IMR-90 (cell line): ENCODE data around the gene ZNF831. TPM values are rescaled to one million over a fixed set of nuclear protein-coding genes. Genes with fewer than 3 reads are reported as not detected.

ENCODE experiments used
- ATAC-seq: fragments of 200-7000 bp; cut with Tn5 transposase; 2 replicates; pipeline ENCODE4 v1.9.1; 2020; ENCODE audit warnings: low read depth, mild to moderate bottlenecking, moderate library complexity
- BruUV-seq: library from RNA; stranded (reverse); fragments of 400-500 nt; replicated peaks from 2 replicates; lab custom pipeline; 2021; lab: Mats Ljungman, UMichigan
- CTCF ChIA-PET: fragments of 300-600 bp; formaldehyde crosslinking; extraction: SDS; loops from one replicate; lab custom pipeline; 2021; ENCODE audit warnings: antibody characterized with exemption; lab: Yijun Ruan, JAX
- POLR2A ChIA-PET: fragments of 300-600 bp; sonication (Branson Sonifier 250); formaldehyde crosslinking; loops from one replicate; lab custom pipeline; 2022; ENCODE audit warnings: antibody characterized with exemption; ENCODE audit not compliant: unreplicated experiment; lab: Charles Lee
- DNase-seq: peaks from one replicate; pipeline ENCODE4 v3.0.0; 2013
- H2AFZ ChIP-seq: replicated peaks from 2 replicates; pipeline ENCODE3; 2013; ENCODE audit warnings: low read length, mild to moderate bottlenecking; ENCODE audit not compliant: poor library complexity
- H2AK5ac ChIP-seq: 2 replicates; pipeline ENCODE4 v1.6.1; 2013; ENCODE audit warnings: low read depth, low read length, inconsistent platforms
- H2AK9ac ChIP-seq: replicated peaks from 2 replicates; pipeline ENCODE3; 2013; ENCODE audit warnings: mild to moderate bottlenecking, low read depth, low read length, moderate library complexity; ENCODE audit not compliant: poor library complexity
- H2BK120ac ChIP-seq: 2 replicates; pipeline ENCODE4 v1.6.1; 2013; ENCODE audit warnings: low read depth, low read length, inconsistent platforms
- H2BK15ac ChIP-seq: 3 replicates; pipeline ENCODE4 v1.6.1; 2013; ENCODE audit warnings: low read depth, low read length, inconsistent platforms
- H2BK20ac ChIP-seq: 2 replicates; pipeline ENCODE4 v1.6.1; 2013; ENCODE audit warnings: low read depth, mild to moderate bottlenecking, inconsistent platforms, low read length, moderate library complexity
- H2BK5ac ChIP-seq: 2 replicates; pipeline ENCODE4 v1.6.1; 2013; ENCODE audit warnings: mild to moderate bottlenecking, low read depth, low read length, inconsistent platforms; ENCODE audit not compliant: poor library complexity, severe bottlenecking
- H3K14ac ChIP-seq: replicated peaks from 2 replicates; pipeline ENCODE4 v1.6.1; 2013; ENCODE audit warnings: low read depth, low read length, inconsistent platforms
- H3K18ac ChIP-seq: 2 replicates; pipeline ENCODE4 v1.6.1; 2013; ENCODE audit warnings: low read depth, low read length, control low read depth
- H3K23ac ChIP-seq: 2 replicates; pipeline ENCODE4 v1.6.1; 2013; ENCODE audit warnings: low read depth, low read length, inconsistent platforms
- H3K27ac ChIP-seq: 2 replicates; pipeline ENCODE4 v1.5.1; 2013; ENCODE audit warnings: mild to moderate bottlenecking, control low read depth, low read length; ENCODE audit not compliant: insufficient read depth
- H3K27me3 ChIP-seq: 2 replicates; pipeline ENCODE4 v1.6.1; 2013; ENCODE audit warnings: low read length; ENCODE audit not compliant: control insufficient read depth, insufficient read depth
- H3K36me3 ChIP-seq: 2 replicates; pipeline ENCODE4 v1.6.1; 2013; ENCODE audit warnings: low read length, mixed read lengths; ENCODE audit not compliant: control insufficient read depth, insufficient read depth
- H3K4ac ChIP-seq: 2 replicates; pipeline ENCODE4 v1.6.1; 2013; ENCODE audit warnings: low read depth, low read length, inconsistent platforms
- H3K4me1 ChIP-seq: 2 replicates; pipeline ENCODE4 v1.6.1; 2013; ENCODE audit warnings: low read length, mixed read lengths; ENCODE audit not compliant: control insufficient read depth, insufficient read depth
- H3K4me2 ChIP-seq: 2 replicates; pipeline ENCODE4 v1.6.1; 2013; ENCODE audit warnings: low read depth, mild to moderate bottlenecking, control low read depth, low read length, moderate library complexity
- H3K4me3 ChIP-seq: 2 replicates; pipeline ENCODE4 v1.5.1; 2013; ENCODE audit warnings: low read depth, mild to moderate bottlenecking, control low read depth, low read length, moderate library complexity; ENCODE audit not compliant: insufficient read depth
- H3K56ac ChIP-seq: 2 replicates; pipeline ENCODE4 v1.6.1; 2013; ENCODE audit warnings: low read length, inconsistent platforms; ENCODE audit not compliant: insufficient read depth; ENCODE audit errors: extremely low read depth
- H3K79me1 ChIP-seq, 2 experiments: 2 replicates each; pipeline ENCODE4 v1.6.1; 2013; ENCODE audit warnings: low read length in 2 of 2, inconsistent platforms in 1 of 2, low read depth in 1 of 2
- H3K9ac ChIP-seq: 2 replicates; pipeline ENCODE4 v1.6.1; 2013; ENCODE audit warnings: low read depth, low read length, control low read depth
- H3K9me1 ChIP-seq: 2 replicates; pipeline ENCODE4 v1.6.1; 2013; ENCODE audit warnings: low read length, inconsistent platforms; ENCODE audit not compliant: insufficient read depth
- H3K9me3 ChIP-seq: 2 replicates; pipeline ENCODE4 v1.6.1; 2013; ENCODE audit warnings: low read length; ENCODE audit not compliant: control insufficient read depth, insufficient read depth
- H4K20me1 ChIP-seq: 2 replicates; pipeline ENCODE4 v1.6.1; 2013; ENCODE audit warnings: low read length, inconsistent platforms; ENCODE audit not compliant: insufficient read depth
- H4K5ac ChIP-seq: 2 replicates; pipeline ENCODE4 v1.6.1; 2013; ENCODE audit warnings: mild to moderate bottlenecking, low read depth, low read length, control low read depth
- H4K8ac ChIP-seq, 2 experiments: 2 replicates each; pipeline ENCODE4 v1.6.1; 2013; ENCODE audit warnings: low read depth in 2 of 2, low read length in 2 of 2, control low read depth in 1 of 2, inconsistent platforms in 1 of 2
- H4K91ac ChIP-seq: 2 replicates; pipeline ENCODE4 v1.6.1; 2013; ENCODE audit warnings: low read depth, low read length, inconsistent platforms; ENCODE audit not compliant: insufficient read depth
- BHLHE40 ChIP-seq: fragments of 150-350 bp; IDR thresholded peaks from 2 replicates; pipeline ENCODE4 v1.6.1; 2016; ENCODE audit warnings: mild to moderate bottlenecking, low read depth, low read length
- CEBPB ChIP-seq: IDR thresholded peaks from 2 replicates; pipeline ENCODE4 v1.6.1; 2012; ENCODE audit warnings: low read depth, low read length, improper control_type of control experiment
- CHD1 ChIP-seq: IDR thresholded peaks from 2 replicates; pipeline ENCODE4 v1.6.1; 2012; ENCODE audit warnings: low read depth, low read length, improper control_type of control experiment
- CTCF ChIP-seq: conservative IDR thresholded peaks from 2 replicates; pipeline ENCODE4 v1.5.1; 2012; ENCODE audit warnings: mild to moderate bottlenecking, low read depth, low read length, improper control_type of control experiment
- FOS ChIP-seq: fragments of 150-350 bp; IDR thresholded peaks from 2 replicates; pipeline ENCODE4 v1.6.1; 2016; ENCODE audit warnings: low read depth, low read length
- MAZ ChIP-seq: IDR thresholded peaks from 2 replicates; pipeline ENCODE4 v1.6.1; 2012; ENCODE audit warnings: low read depth, mild to moderate bottlenecking, low read length, improper control_type of control experiment, moderate library complexity, borderline replicate concordance
- MXI1 ChIP-seq: IDR thresholded peaks from 2 replicates; pipeline ENCODE4 v1.6.1; 2012; ENCODE audit warnings: low read depth, mild to moderate bottlenecking, low read length, moderate library complexity, borderline replicate concordance
- NFE2L2 ChIP-seq: fragments of 150-350 bp; IDR thresholded peaks from 2 replicates; pipeline ENCODE4 v1.6.1; 2016; ENCODE audit warnings: low read depth, mild to moderate bottlenecking, low read length
- POLR2A ChIP-seq: IDR thresholded peaks from 2 replicates; pipeline ENCODE4 v1.6.1; 2012; ENCODE audit warnings: mild to moderate bottlenecking, low read depth, low read length
- RAD21 ChIP-seq: IDR thresholded peaks from 2 replicates; pipeline ENCODE4 v1.6.1; 2012; ENCODE audit warnings: low read length, improper control_type of control experiment
- RCOR1 ChIP-seq: IDR thresholded peaks from 2 replicates; pipeline ENCODE4 v1.6.1; 2012; ENCODE audit warnings: mild to moderate bottlenecking, low read length, improper control_type of control experiment; ENCODE audit not compliant: insufficient replicate concordance
- SMC3 ChIP-seq: fragments of 150-350 bp; IDR thresholded peaks from 2 replicates; pipeline ENCODE4 v1.6.1; 2016; ENCODE audit warnings: low read depth, mild to moderate bottlenecking, antibody characterized with exemption, low read length, moderate library complexity
- USF2 ChIP-seq: fragments of 150-350 bp; IDR thresholded peaks from 2 replicates; pipeline ENCODE4 v1.6.1; 2017; ENCODE audit warnings: mild to moderate bottlenecking, antibody characterized with exemption, low read length, low read depth
- WGBS, 2 experiments: methylation state at CpG; one replicate each; pipeline versions ENCODE4 v1.1.5 to v1.1.7; 2013; ENCODE audit warnings: missing lambda C conversion rate in 2 of 2; ENCODE audit not compliant: insufficient read length in 1 of 2; ENCODE audit errors: extremely low coverage in 2 of 2; 5-methylcytosine and 5-hydroxymethylcytosine counted together
- dilution Hi-C: fragments of 300-500 bp; cut with HindIII; formaldehyde crosslinking; loops from one replicate; pipeline ENCODE4 v1.14.3; 2018; ENCODE audit warnings: low sequenced_read_pairs; ENCODE audit not compliant: unreplicated experiment
- in situ Hi-C: fragments of 300-500 bp; cut with MboI; formaldehyde crosslinking; loops from 3 replicates; pipeline ENCODE4 v1.14.3; 2019; ENCODE audit warnings: low sequenced_read_pairs, inconsistent platforms, mixed read lengths
- intact Hi-C: fragments of 100-400 bp; cut with micrococcal nuclease; formaldehyde crosslinking; loops from 2 replicates; pipeline ENCODE4 v1.10.0; 2022
- polyA plus RNA-seq, 3 experiments: library from polyadenylated mRNA; depleted of rRNA; stranded (reverse); fragments of >200 nt; gene quantifications; 2 replicates each; pipeline ENCODE4 v1.2.3, GENCODE V29; 2012; ENCODE audit warnings: low replicate concordance in 1 of 3
- total RNA-seq: library from RNA; depleted of rRNA; stranded (reverse); fragments of >200 nt; gene quantifications from 2 replicates; pipeline ENCODE4 v1.2.3, GENCODE V29; 2012

The ZNF831 gene
- total and polyA plus RNA-seq, 2 of the 4 experiments (the other 2 are of a cell fraction) = not detected

- ChIA-PET POLR2A (no interaction called here), CTCF (no interaction called here)
- no peak overlapping the region for H3K18ac ChIP-seq
- H3K27ac ChIP-seq = no peak overlapping the region
- no peak overlapping the region for H2AK9ac ChIP-seq
- no peak overlapping the region for H3K56ac ChIP-seq
- H4K8ac ChIP-seq = no peak overlapping the region
- H4K5ac ChIP-seq = no peak overlapping the region
- TF ChIP-seq FOS (no peak), MAZ (no peak), CHD1 (no peak), USF2 (no peak), SMC3 (no peak), BHLHE40 (no peak), RAD21 (no peak), POLR2A (no peak), CTCF (no peak), CEBPB (no peak), MXI1 (no peak), NFE2L2 (no peak), RCOR1 (no peak)
- no peak overlapping the region for H2AFZ ChIP-seq
- no TSS peak for BruUV-seq
- DNase-seq (no peak), ATAC-seq (no peak)
- no peaks in the 10 kb centered on the region for H3K36me3 ChIP-seq
- intact Hi-C loops = no loop called here
- no peak overlapping the region for H3K23ac ChIP-seq
- H3K9me3 ChIP-seq = no peaks in the 10 kb centered on the region
- no peaks in the 10 kb centered on the region for H4K20me1 ChIP-seq
- no peak overlapping the region for H2BK15ac ChIP-seq
- no peak overlapping the region for H3K9ac ChIP-seq
- H3K4me1 ChIP-seq = no peaks in the 10 kb centered on the region
- no peak overlapping the region for H2BK5ac ChIP-seq
- dilution Hi-C loops = no loop called here
- no peak overlapping the region for H2BK20ac ChIP-seq
- 64% methylated on average over 2 of the region's 11 CpGs; no CpG with 5 or more reads in 1 of the 2 experiments for WGBS, 2 experiments
- no peak overlapping the region for H3K14ac ChIP-seq
- no peaks in the 10 kb centered on the region for H3K9me1 ChIP-seq
- H4K91ac ChIP-seq = no peak overlapping the region
- no peak overlapping the region for H3K4me3 ChIP-seq
- no peak overlapping the region for H3K4ac ChIP-seq
- in situ Hi-C loops = no loop called here
- H2AK5ac ChIP-seq = no peak overlapping the region
- no peak overlapping the region for H2BK120ac ChIP-seq
- H3K79me1 ChIP-seq = no peaks in the 10 kb centered on the region
- no peak overlapping the region for H3K4me2 ChIP-seq
- H3K27me3 ChIP-seq = peaks cover 5% of the 10 kb centered on the region
These were observed 51.3 kb downstream of the ZNF831 start for GRCh38 chr20:59214606-59215547.
